ENCODE data around the gene TRIM9.

DNA sequence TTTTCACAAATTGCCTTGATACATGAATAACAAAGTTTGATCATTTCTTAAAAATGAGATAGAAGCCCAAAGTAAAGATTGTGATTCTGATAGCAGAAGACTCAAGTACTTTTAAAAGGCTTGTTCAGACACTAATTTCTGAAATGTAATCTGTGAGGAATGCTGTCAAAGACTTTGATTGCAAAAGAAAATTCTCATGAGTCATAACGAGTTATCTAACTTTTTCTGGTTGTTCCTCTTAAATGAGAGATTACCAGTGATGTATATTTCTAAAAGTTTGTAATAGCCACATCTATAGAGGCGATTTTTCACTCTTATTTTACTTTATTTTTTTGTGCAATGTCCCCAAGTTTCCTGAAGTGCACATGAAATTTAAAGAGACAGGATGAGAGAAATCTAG is 157.6 kb downstream of the TRIM9 start:
- TF ChIP-seq POLR2AphosphoS5 (IDR thresholded peaks at IDR 0.05) (no peak), POLR2A (IDR thresholded peaks at IDR 0.05) (no peak)
- TF ChIP-seq, protein P1, sequence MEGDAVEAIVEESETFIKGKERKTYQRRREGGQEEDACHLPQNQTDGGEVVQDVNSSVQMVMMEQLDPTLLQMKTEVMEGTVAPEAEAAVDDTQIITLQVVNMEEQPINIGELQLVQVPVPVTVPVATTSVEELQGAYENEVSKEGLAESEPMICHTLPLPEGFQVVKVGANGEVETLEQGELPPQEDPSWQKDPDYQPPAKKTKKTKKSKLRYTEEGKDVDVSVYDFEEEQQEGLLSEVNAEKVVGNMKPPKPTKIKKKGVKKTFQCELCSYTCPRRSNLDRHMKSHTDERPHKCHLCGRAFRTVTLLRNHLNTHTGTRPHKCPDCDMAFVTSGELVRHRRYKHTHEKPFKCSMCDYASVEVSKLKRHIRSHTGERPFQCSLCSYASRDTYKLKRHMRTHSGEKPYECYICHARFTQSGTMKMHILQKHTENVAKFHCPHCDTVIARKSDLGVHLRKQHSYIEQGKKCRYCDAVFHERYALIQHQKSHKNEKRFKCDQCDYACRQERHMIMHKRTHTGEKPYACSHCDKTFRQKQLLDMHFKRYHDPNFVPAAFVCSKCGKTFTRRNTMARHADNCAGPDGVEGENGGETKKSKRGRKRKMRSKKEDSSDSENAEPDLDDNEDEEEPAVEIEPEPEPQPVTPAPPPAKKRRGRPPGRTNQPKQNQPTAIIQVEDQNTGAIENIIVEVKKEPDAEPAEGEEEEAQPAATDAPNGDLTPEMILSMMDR (IDR thresholded peaks at IDR 0.05) = no peak
